ENCODE results near the gene CTCFL. TPM values are rescaled to one million over a fixed set of nuclear protein-coding genes. Genes with fewer than 3 reads are reported as not detected.
"Not testable (repeated sequence)": the region's sequence is repeated elsewhere in the genome, so short reads cannot be mapped to it uniquely, and the experiment has no call there.

Gene CTCFL
- total RNA-seq, 1 experiment from 2014 or later, result 0.42 TPM

DNA sequence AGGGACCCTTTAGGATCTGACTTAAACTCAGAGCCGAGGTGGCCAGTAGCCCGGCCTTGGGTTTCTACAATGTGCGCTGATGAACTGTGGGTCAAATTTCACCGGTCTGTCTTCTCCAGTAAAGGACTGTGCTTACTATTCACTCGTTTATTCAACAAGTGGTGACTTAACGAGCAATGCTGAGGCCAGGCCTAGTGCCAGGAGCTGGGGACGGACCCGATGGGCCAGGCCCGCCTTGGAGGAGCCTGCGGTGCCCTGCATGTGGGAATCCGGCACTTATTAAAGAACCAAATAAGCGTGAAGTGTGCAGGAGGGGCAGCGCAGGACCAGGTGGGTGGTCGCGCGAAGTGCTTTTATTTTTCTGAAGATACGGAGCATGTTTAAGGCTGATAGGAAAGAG is 24.0 kb downstream of the CTCFL start:
- no peak for DNase-seq (ENCODE audit: low read depth, low spot score)
- in situ Hi-C loops (cut with HindIII; ENCODE audit: low pct_unique_long_range_greater_than_20kb, low sequenced_read_pairs), result no loop called here

DNA sequence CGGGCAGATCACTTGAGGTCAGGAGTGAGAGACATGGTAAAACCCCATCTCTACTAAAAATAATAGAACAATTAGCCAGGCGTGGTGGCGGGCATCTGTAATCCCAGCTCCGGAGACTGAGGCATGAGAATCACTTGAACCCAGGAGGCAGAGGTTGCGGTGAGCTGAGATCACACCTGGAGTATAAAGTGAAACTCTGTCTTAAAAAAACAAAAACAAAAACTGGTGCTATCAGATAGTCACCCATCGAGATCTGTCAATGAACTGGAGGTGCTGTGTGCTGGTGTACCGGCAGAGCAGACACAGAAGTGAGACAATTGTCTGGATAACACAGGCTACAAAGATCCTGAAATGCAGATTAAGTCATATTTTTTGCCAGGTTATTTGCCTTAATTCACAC is 24.7 kb downstream of the CTCFL start:
- DNase-seq (ENCODE audit: low read depth, low spot score), result no peak
- in situ Hi-C loops (cut with HindIII; ENCODE audit: low pct_unique_long_range_greater_than_20kb, low sequenced_read_pairs), result no loop called here

DNA sequence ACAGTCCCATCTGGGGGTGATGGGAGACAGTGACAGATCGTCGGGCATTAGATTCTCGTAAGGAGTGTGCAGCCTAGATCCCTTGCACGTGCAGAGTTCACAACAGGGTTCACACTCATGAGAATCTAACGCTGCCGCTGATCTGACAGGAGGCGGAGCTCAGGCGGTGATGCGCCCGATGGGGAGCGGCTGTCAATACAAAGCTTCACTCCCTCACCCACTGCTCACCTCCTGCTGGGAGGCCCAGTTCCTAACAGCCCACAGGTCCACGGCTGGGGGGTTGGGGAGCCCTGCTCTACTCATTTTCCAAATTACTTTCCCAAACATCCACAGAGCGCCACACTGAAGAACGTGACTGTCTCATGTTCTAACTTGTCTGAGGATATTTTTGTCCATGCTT is 25.3 kb downstream of the CTCFL start:
- in situ Hi-C loops (cut with HindIII; ENCODE audit: low pct_unique_long_range_greater_than_20kb, low sequenced_read_pairs), result no loop called here

DNA sequence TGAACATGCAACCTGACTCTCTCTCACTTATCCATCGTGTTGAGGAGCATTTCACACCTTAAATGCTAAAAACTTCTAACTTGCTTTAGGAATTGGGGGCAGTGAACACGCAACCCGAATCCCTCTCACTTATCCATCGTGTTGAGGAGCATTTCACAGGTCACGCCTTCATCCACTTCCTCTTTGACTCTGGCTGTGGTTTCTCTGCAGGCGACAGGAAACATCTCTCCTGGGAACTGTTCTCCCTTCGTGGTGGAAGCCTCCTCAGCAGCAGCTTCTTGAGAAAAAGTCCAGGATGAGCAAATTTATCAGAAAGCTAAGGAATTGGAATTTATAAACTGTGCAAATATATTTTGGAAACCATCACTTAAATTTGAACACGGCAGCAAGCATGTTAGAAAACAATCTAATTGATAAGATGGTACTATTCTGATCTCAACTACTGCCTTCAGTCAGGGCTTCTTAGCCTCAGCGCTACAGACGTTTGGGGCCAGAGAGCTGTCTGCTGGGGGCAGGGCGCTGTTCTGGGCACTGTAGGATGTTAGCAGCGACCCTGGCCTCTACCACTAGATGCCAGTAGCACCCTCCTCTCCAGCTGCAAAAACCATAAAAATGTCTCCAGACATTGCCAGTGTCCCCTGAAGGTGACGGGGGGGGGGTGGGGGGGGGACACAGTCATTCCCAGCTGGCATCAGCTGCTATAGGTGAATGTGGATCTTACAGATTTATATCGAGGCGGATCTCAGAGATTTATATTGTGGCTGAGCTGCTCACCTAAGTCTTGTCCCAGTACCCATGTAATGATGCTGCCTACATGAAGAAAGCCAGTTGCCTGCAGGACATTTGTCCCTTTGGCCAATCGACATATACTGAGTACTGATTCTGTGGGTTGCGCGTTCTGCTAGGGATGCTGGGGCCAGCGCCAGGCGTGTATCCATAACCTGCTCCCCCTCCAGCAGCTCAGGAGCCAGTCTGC is 26.2 kb downstream of the CTCFL start:
- DNase-seq (ENCODE audit: low read depth, low spot score), result peak; percentile 77
- in situ Hi-C loops (cut with HindIII; ENCODE audit: low pct_unique_long_range_greater_than_20kb, low sequenced_read_pairs), result no loop called here

More for the DNA sequence above, 25.3 kb downstream of the CTCFL start:
- DNase-seq (ENCODE audit: low read depth, low spot score), result no peak

DNA sequence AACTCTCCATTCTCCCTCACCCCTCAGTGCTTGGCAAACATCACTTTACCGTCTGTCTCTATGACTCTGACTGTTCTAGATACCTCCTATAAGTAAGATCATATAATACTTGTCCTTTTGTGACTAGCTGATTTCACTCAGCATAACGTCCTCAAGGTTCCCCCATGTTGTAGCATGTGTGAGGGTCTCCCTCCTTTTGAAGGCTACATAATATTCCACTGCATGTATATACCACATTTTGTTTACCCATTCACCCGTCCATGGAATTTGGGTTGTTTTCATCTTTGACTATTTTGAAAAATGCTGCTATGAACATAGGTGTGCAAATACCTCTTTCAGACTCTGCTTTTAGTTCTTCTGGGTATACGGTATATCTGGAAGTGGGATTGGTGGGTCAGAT is 28.3 kb downstream of the CTCFL start:
- in situ Hi-C loops (cut with HindIII; ENCODE audit: low pct_unique_long_range_greater_than_20kb, low sequenced_read_pairs), result no loop called here
- no peak for DNase-seq (ENCODE audit: low read depth, low spot score)

DNA sequence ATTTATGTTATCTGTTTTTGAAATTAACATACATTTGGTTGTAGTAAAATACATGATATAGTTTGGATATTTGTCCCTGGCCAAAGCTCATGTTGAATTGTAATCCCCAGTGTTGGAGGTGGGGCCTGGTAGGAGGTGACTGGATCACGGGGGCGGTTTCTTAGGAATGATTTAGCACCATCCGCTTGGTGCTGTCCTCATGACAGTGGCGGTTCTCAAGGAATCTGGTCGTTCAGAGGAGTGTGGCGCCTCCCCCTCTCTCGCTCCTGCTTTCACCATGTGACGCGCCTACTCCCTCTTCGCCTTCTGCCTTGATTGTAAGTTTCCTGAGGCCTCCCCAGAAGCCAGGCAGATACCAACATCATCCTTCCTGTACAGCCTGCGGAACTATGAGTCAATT is 29.0 kb downstream of the CTCFL start:
- no peak for DNase-seq (ENCODE audit: low read depth, low spot score)
- in situ Hi-C loops (cut with HindIII; ENCODE audit: low pct_unique_long_range_greater_than_20kb, low sequenced_read_pairs), result no loop called here

DNA sequence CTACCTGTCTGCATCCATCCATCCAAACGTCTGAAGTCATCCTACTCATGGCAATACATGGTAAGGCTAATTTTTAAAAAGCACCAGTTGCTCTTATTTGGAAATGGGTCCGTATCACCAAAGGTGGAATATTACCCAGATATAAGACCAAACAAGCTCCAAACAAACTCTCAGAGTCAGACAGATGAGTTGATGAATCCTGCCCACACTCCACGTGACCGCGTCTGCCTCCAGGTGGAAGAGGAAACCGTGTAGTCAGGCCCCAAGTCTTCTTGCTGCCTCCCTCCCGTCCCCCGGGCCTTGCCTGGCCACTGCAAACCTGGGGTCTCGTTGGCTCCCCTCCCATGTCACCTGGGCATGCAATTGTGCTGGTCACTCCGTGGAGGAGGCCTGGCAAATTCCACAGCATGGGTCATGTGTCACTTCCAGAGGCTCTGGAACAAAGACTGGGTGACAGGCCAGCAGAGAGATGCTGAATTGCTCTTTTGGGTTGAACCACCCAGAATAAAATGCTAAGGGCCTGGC is 31.8 kb downstream of the CTCFL start:
- in situ Hi-C loops (cut with HindIII; ENCODE audit: low pct_unique_long_range_greater_than_20kb, low sequenced_read_pairs), result no loop called here

DNA sequence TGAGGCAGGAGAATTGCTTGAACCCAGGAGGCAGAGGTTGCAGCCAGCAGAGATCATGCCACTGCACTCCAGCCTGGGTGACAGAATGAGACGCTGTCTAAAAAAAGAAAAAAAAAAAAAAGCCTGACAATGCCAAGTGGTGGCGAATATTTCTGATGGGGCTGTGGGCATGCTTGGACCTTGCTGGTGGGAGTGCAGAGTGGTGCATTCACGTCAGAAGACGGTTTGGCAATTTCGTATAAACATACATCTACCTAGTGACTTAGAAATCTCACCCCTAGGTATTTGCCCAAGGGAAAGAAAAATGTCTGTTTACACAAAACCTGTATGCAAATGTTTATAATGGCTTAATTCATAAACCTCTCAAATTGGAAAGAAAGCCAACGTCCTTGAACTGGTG is 33.6 kb downstream of the CTCFL start:
- in situ Hi-C loops (cut with HindIII; ENCODE audit: low pct_unique_long_range_greater_than_20kb, low sequenced_read_pairs), result no loop called here
- no peak for DNase-seq (ENCODE audit: low read depth, low spot score)

More for the DNA sequence above, 31.8 kb downstream of the CTCFL start:
- no peak for DNase-seq (ENCODE audit: low read depth, low spot score)

DNA sequence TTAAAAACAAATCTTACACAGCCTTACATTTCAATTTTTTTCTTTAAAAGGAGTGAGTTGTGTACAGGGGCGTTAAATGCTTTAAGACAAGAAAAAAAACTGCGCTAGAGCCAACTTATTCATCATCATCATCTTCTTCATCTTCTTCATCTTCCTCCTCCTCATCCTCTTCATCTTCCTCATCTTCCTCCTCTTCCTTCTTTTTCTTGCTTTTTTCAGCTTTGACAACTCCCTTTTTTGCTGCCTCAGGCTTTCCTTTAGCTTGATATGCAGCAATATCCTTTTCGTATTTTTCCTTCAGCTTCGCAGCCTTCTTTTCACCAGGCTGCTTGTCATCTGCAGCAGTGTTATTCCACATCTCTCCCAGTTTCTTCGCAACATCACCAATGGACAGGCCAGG is 36.7 kb downstream of the CTCFL start:
- DNase-seq (ENCODE audit: low read depth, low spot score); in situ Hi-C loops (cut with HindIII; ENCODE audit: low pct_unique_long_range_greater_than_20kb, low sequenced_read_pairs): not testable (repeated sequence)

DNA sequence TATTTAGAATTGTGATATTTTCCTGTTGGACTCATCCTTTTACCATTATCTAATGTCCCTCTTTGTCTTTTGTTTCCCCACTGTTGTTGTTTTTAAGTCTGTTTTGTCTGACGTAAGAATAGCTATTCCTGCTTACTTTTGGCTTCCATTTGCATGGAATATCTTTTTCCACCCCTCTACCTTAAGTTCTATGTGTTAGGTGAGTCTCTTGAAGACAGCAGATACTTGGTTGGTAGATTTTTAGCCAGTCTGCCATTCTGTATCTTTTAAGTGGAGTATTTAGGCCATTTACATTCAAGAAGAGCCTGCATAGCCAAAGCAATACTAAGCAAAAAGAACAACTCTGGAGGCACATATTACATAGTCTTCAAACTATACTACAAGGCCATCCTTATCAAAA is 39.2 kb downstream of the CTCFL start:
- in situ Hi-C loops (cut with HindIII; ENCODE audit: low pct_unique_long_range_greater_than_20kb, low sequenced_read_pairs), result no loop called here
- no peak for DNase-seq (ENCODE audit: low read depth, low spot score)

DNA sequence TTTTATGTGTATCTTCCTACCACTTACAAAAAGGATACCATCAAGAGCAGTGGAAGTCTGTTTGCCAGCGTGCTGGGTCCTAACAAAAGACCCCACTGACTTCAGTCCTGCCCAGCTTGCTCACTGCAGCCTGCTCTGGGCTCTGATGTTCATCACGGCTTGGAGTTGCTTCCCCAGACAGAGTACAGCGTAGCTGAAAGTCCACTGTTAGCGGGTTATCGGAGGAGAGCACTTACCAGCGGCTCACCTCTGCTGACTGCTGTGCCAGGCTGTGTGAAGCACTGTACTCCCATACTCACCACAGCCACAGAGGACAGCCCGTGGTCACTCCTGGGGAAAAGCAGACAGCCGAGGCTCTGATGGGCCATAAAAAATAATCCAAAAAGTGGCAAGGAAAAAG is 40.2 kb downstream of the CTCFL start:
- no peak for DNase-seq (ENCODE audit: low read depth, low spot score)
- in situ Hi-C loops (cut with HindIII; ENCODE audit: low pct_unique_long_range_greater_than_20kb, low sequenced_read_pairs), result no loop called here

DNA sequence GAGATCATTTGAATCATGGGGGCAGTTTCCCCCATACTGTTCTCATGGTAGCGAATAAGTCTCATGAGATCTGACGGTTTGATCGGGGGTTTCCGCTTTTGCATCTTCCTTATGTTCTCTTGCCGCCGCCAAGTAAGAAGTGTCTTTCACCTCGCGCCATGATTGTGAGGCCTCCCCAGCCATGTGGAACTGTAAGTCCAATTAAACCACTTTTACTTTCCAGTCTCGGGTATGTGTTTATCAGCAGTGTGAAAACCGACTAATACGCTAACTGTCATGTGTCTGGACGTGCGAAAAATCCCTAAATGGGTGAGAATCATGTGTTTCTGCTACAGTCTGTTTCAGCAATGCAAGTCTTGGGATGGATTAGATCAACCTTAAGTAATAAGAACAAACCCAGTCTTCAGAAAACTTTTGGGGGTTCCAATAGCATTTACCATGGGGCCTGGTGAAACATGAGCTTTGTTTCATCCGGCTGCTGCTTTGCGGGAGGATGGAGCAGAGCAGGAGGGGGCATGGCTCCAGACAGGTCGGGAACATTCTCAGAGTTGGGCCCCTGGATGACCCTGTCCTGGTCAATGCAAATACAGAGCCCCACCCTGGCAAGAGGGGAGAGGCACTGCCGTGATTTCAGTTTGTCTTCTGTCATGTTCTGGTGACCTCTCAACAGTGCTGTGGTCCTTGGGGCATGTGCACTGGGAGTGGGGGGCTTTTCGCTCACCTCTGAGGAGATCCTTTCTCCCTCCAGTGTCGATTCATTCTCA is 41.5 kb downstream of the CTCFL start:
- no peak for DNase-seq (ENCODE audit: low read depth, low spot score)
- in situ Hi-C loops (cut with HindIII; ENCODE audit: low pct_unique_long_range_greater_than_20kb, low sequenced_read_pairs), result no loop called here

DNA sequence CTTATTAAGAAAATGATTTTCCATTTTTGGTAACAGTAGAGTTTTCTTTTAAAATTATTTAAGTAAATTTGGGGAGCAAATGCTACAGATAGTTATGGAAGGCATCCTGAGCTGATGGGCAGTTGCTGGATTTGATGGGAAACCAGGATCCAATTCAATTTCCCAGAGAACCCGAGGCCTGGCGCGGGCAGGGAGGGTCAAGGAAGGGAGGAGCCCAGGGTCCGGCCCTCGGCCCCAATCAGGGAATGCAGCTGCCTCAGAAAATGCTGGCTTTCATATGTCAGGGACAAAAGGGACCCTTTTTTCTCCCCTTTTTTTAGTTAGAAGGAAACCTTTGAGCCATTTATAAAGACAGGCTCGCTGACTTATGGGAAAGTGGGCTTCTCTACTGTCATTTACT is 42.1 kb downstream of the CTCFL start:
- no peak for DNase-seq (ENCODE audit: low read depth, low spot score)
- in situ Hi-C loops (cut with HindIII; ENCODE audit: low pct_unique_long_range_greater_than_20kb, low sequenced_read_pairs), result no loop called here

DNA sequence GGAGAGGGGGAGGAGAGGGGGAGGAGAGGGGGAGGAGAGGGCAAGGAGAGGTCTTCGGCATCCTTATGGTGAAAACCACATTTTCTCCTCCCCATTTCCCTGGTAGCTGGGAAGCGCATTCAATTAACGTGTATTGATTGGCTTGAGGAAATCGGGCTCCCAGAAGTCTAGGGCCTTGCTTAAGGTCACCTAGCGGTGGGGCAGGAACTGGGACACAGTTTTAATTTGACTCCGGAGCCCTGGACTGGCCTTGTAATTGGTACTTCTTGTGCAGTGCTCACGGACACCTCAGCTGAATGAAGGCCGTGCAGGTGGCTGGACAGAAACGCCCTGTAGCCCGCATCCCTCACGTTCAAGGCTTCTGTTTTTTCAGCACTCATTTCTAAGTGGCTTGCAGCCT is 42.8 kb downstream of the CTCFL start:
- in situ Hi-C loops (cut with HindIII; ENCODE audit: low pct_unique_long_range_greater_than_20kb, low sequenced_read_pairs), result no loop called here

DNA sequence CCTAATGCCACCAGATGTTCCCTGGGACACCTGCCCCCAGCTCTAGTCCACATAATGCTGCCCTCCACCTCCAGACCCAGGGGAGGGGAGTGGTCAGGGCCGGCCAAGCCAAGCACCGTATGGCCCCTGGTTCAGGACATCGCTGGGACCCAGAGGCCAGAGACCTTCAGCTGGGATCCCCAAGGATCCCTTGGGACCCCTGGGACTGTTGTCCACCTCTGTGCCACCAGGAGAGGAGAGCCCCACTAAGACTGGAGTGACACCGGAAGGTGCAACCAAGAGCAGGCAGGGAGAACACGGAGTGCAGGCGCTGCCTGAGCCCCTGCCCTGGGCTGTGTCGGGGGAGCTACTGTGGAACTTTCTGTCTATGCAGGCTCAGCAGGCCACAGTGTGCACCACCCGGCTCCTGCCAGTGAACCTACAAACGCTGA is 43.6 kb downstream of the CTCFL start:
- in situ Hi-C loops (cut with HindIII; ENCODE audit: low pct_unique_long_range_greater_than_20kb, low sequenced_read_pairs), result no loop called here

More for the DNA sequence above, 42.8 kb downstream of the CTCFL start:
- DNase-seq (ENCODE audit: low read depth, low spot score), result no peak

DNA sequence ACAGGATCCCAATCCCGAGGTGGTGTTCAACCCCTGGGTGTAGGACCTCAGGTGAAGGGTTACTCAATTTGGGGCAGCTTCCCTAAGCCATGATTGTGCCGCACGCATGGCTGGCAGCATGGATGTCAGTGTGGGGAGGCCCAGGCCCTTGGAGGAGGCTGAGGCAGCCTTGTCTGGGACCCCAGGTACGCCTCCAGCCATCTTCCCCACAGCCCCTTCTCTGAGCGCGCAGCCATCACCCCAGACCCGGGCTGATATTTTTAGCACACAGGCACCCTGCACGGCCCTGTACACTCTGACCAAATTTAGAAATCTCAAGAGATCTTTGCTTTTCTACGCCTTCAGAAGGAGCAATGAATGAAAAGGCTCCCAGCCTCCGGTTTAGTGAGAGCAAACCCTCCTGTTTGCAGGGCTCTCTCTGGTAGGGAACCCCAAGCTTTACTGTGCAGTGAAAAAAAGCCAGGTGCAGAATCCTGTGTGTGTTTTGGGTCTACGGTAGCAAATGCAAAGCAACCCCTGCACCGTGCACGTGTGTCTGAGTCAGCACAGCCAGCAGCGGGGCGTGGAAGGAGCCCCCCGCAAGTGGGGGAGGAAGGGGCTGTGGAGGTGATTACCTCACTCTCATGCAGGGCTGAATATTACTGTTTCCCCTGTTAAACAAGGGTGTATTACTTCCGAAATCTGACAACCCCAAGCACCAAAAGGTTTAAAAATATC is 44.3 kb downstream of the CTCFL start:
- in situ Hi-C loops (cut with HindIII; ENCODE audit: low pct_unique_long_range_greater_than_20kb, low sequenced_read_pairs), result no loop called here
- DNase-seq (ENCODE audit: low read depth, low spot score), result no peak

More for the DNA sequence above, 43.6 kb downstream of the CTCFL start:
- no peak for DNase-seq (ENCODE audit: low read depth, low spot score)

DNA sequence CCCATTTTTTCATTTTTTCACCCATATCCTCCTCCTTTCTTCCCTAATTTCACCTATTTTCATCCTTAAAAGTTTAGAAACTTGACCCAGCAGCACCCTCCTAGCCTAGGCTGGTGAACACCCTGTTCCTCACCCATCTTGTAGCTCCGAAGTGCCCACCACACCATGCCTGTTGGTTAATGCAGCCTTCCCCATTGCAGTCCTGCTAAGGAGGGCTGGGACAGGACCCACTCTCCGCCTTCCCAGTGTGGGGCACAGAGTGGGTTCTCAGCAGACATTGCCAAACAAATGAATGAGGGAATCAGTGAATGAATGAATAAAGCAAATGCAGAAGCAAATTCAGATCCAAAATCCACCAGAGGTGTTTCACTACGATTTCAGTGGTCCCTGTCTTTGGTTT is 45.7 kb downstream of the CTCFL start:
- in situ Hi-C loops (cut with HindIII; ENCODE audit: low pct_unique_long_range_greater_than_20kb, low sequenced_read_pairs), result no loop called here
- DNase-seq (ENCODE audit: low read depth, low spot score), result no peak

DNA sequence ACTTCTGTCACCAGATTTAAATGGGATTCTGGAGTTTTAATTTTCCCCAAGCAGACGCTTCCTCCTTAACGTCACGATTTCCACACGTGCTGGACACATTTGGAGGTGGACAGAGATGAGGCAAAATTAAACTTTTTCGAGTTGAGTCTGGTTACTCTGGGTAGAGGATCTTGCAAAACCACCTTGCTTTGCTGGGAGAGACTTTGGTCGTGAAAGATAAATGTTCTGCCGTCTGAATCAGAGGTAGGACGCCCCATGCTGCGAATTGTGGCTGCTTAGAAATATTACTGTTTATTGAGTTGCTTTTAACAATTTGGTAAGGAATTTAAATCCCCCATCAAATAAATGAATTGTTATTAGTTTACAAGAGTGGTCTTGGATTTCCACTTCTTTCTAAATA is 46.8 kb downstream of the CTCFL start:
- in situ Hi-C loops (cut with HindIII; ENCODE audit: low pct_unique_long_range_greater_than_20kb, low sequenced_read_pairs), result no loop called here

More for the DNA sequence above, 46.8 kb downstream of the CTCFL start:
- no peak for DNase-seq (ENCODE audit: low read depth, low spot score)
